CD8-positive, alpha-beta memory T cell (primary cell): ENCODE measurements around the gene PLA2G4B. TPM values are rescaled to one million over a fixed set of nuclear protein-coding genes. Genes with fewer than 3 reads are reported as not detected.

ENCODE experiments used
- polyA plus RNA-seq: library from polyadenylated mRNA; unstranded; fragments of 300-500 nt; fragmentation: Illumina TruSeq; gene quantifications from one replicate; pipeline ENCODE4 v1.2.3, GENCODE V29; 2021
- total RNA-seq, 2 experiments: library from RNA; stranded (reverse); gene quantifications; one replicate each; pipeline ENCODE4 v1.2.3, GENCODE V29; 2021

Gene PLA2G4B
- total and polyA plus RNA-seq, 3 experiments from 2014 or later = 3.1 to 6.8 (median 5.9) TPM

Other genes with a start within 250 kb of the PLA2G4B start
- gene MGA, start 178.4 kb upstream of the PLA2G4B start, total RNA-seq = 10 to 100 TPM; 40.1 to 41.5 TPM
- gene MGA, start 178.4 kb upstream of the PLA2G4B start, polyA plus RNA-seq = 22.5 TPM
- 10 to 100 TPM; 16.0 to 17.8 TPM for gene MAPKBP1, start 64.4 kb upstream of the PLA2G4B start, total RNA-seq
- gene MAPKBP1, start 64.4 kb upstream of the PLA2G4B start, polyA plus RNA-seq = 4.8 TPM
- gene JMJD7, start 10.8 kb upstream of the PLA2G4B start, total RNA-seq = 10 to 100 TPM; 14.4 to 15.0 TPM
- 25.5 TPM for gene JMJD7, start 10.8 kb upstream of the PLA2G4B start, polyA plus RNA-seq
- under 1 TPM; 0.31 to 0.39 TPM for gene SPTBN5, start 55.2 kb downstream of the PLA2G4B start, total RNA-seq
- not detected for gene SPTBN5, start 55.2 kb downstream of the PLA2G4B start, polyA plus RNA-seq
- gene EHD4, start 133.7 kb downstream of the PLA2G4B start, total RNA-seq = 10 to 100 TPM; 24.2 to 26.4 TPM
- 11.2 TPM for gene EHD4, start 133.7 kb downstream of the PLA2G4B start, polyA plus RNA-seq
- gene PLA2G4E, start 182.2 kb downstream of the PLA2G4B start, total RNA-seq = not detected
- not detected for gene PLA2G4E, start 182.2 kb downstream of the PLA2G4B start, polyA plus RNA-seq